GM23338 (cell line): Measurements from ENCODE around the gene RMND5A.

Experiments
- CREB1 ChIP-seq: fragments of 250-450 bp; sonication (Bioruptor Pico); IDR thresholded peaks from 2 replicates; pipeline ENCODE4 v1.5.0; 2020; ENCODE audit warnings: low read depth, mild to moderate bottlenecking, moderate library complexity
- ETS1 ChIP-seq: IDR thresholded peaks from 2 replicates; pipeline ENCODE4 v1.6.1; 2016; ENCODE audit warnings: antibody characterized with exemption
- EZH2 ChIP-seq: fragments of 200-600 bp; sonication (generic); IDR thresholded peaks from one replicate; pipeline ENCODE4 v1.8.0; 2017; ENCODE audit warnings: antibody characterized with exemption, mild to moderate bottlenecking, low read depth; ENCODE audit not compliant: unreplicated experiment
- EZH2phosphoT487 ChIP-seq: fragments of 200-600 bp; sonication (generic); IDR thresholded peaks from one replicate; pipeline ENCODE4 v1.8.1; 2018; ENCODE audit warnings: antibody characterized with exemption; ENCODE audit not compliant: unreplicated experiment
- JUNB ChIP-seq: IDR thresholded peaks from one replicate; pipeline ENCODE4 v1.6.1; 2016; ENCODE audit warnings: antibody characterized with exemption; ENCODE audit not compliant: unreplicated experiment
- POLR2AphosphoS5 ChIP-seq: IDR thresholded peaks from 2 replicates; pipeline ENCODE4 v1.6.1; 2016; ENCODE audit warnings: antibody characterized with exemption, low read depth
- STAT1 ChIP-seq: IDR thresholded peaks from one replicate; pipeline ENCODE4 v1.6.1; 2016; ENCODE audit warnings: antibody characterized with exemption; ENCODE audit not compliant: unreplicated experiment
- ZNF114 ChIP-seq: fragments of 250-450 bp; sonication (Bioruptor Pico); IDR thresholded peaks from 2 replicates; pipeline ENCODE4 v1.5.0; 2020; ENCODE audit warnings: mild to moderate bottlenecking, moderate library complexity
- TF ChIP-seq, protein P1 (sequence below), 2 experiments: fragments of 200-600 bp in 1 of 2; sonication (generic) in 1 of 2; conservative IDR thresholded peaks; 2 replicates each; pipeline versions ENCODE4 v1.5.1 to v1.6.1; 2016 to 2017; ENCODE audit warnings: antibody characterized with exemption in 2 of 2, low read depth in 2 of 2, mild to moderate bottlenecking in 2 of 2, moderate library complexity in 1 of 2
- TF ChIP-seq, protein P2 (sequence below): IDR thresholded peaks from one replicate; pipeline ENCODE4 v1.6.1; 2018; ENCODE audit warnings: antibody characterized with exemption; ENCODE audit not compliant: unreplicated experiment

DNA sequence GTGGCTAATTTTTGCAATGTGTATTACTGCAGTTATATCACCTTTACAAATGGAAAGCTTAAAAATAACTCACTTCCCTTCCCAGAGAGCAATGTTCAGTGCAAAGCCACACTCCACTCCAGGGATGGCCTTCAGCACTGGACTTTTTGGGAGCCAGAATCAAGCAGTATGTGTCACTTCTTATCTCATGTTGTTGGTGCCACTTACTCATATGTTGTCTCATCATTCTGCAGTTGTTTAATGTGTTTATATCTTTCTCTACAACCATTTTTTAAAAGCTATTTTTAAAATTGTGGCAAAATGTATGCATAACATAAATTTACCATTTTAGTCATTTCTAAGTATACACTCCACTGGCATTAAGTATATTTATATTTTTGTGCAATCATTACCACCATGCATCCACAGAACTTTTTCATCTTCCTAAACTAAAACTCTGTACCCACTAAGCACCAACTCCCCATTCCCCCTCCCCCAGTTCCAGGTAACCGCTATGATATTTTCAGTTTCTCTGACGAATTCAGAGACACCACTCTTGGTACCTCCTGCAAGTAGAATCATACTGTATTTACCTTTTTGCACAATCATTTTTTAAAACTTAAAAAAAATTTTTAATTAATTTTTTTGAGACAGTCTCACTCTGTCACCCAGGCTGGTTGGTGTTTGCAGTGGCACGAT lies 102.7 kb downstream of the RMND5A start:
- TF ChIP-seq, protein P1, sequence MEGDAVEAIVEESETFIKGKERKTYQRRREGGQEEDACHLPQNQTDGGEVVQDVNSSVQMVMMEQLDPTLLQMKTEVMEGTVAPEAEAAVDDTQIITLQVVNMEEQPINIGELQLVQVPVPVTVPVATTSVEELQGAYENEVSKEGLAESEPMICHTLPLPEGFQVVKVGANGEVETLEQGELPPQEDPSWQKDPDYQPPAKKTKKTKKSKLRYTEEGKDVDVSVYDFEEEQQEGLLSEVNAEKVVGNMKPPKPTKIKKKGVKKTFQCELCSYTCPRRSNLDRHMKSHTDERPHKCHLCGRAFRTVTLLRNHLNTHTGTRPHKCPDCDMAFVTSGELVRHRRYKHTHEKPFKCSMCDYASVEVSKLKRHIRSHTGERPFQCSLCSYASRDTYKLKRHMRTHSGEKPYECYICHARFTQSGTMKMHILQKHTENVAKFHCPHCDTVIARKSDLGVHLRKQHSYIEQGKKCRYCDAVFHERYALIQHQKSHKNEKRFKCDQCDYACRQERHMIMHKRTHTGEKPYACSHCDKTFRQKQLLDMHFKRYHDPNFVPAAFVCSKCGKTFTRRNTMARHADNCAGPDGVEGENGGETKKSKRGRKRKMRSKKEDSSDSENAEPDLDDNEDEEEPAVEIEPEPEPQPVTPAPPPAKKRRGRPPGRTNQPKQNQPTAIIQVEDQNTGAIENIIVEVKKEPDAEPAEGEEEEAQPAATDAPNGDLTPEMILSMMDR (conservative IDR thresholded peaks at IDR 0.05; ENCODE audit: low read depth in 2 of 2) = no peak
- TF ChIP-seq POLR2AphosphoS5 (no peak), JUNB (no peak), EZH2 (no peak), CREB1 (no peak), ETS1 (no peak), ZNF114 (CRISPR knock-in tag) (no peak), EZH2phosphoT487 (no peak), STAT1 (no peak)
- TF ChIP-seq, protein P2, sequence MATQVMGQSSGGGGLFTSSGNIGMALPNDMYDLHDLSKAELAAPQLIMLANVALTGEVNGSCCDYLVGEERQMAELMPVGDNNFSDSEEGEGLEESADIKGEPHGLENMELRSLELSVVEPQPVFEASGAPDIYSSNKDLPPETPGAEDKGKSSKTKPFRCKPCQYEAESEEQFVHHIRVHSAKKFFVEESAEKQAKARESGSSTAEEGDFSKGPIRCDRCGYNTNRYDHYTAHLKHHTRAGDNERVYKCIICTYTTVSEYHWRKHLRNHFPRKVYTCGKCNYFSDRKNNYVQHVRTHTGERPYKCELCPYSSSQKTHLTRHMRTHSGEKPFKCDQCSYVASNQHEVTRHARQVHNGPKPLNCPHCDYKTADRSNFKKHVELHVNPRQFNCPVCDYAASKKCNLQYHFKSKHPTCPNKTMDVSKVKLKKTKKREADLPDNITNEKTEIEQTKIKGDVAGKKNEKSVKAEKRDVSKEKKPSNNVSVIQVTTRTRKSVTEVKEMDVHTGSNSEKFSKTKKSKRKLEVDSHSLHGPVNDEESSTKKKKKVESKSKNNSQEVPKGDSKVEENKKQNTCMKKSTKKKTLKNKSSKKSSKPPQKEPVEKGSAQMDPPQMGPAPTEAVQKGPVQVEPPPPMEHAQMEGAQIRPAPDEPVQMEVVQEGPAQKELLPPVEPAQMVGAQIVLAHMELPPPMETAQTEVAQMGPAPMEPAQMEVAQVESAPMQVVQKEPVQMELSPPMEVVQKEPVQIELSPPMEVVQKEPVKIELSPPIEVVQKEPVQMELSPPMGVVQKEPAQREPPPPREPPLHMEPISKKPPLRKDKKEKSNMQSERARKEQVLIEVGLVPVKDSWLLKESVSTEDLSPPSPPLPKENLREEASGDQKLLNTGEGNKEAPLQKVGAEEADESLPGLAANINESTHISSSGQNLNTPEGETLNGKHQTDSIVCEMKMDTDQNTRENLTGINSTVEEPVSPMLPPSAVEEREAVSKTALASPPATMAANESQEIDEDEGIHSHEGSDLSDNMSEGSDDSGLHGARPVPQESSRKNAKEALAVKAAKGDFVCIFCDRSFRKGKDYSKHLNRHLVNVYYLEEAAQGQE = no peak
